ENCODE data around the gene DHRS3. TPM values are rescaled to one million over a fixed set of nuclear protein-coding genes. Genes with fewer than 3 reads are reported as not detected.

Gene DHRS3
- total RNA-seq, 2 donors from 2014 or later: 171 to 178 TPM

DNA sequence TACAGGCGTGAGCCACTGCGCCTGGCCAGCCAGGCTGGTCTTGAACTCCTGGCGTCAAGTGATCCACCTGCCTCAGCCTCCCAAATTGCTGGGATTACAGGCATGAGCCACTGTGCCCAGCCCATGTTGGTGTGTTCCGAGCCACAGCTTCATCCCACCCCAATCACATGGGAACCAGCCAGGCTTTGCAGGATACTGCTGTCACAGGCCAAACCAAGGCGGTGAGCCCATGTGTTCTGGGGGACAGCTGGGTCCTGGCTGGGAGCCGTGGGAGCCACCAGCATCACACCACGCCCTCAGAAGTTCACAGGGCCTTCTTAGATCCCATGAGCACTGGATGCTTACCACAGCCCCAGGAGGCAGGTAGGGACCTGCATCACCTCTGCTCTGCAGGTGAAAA is 56.9 kb downstream of the DHRS3 start:
- no peak for DNase-seq (ENCODE audit: low spot score)
- no peaks in the 10 kb centered on the region for H3K36me3 ChIP-seq
- no peak overlapping the region for H3K4me3 ChIP-seq
- WGBS: 78% methylated on average over 7 of the region's 7 CpGs
- H3K27me3 ChIP-seq (replicated peaks; ENCODE audit: insufficient read depth): no peaks in the 10 kb centered on the region
- H3K27ac ChIP-seq: no peak overlapping the region
- H3K4me1 ChIP-seq (replicated peaks): peaks cover 1% of the 10 kb centered on the region
- intact Hi-C loops (cut with DNase I): no loop called here
- TF ChIP-seq, protein P1, sequence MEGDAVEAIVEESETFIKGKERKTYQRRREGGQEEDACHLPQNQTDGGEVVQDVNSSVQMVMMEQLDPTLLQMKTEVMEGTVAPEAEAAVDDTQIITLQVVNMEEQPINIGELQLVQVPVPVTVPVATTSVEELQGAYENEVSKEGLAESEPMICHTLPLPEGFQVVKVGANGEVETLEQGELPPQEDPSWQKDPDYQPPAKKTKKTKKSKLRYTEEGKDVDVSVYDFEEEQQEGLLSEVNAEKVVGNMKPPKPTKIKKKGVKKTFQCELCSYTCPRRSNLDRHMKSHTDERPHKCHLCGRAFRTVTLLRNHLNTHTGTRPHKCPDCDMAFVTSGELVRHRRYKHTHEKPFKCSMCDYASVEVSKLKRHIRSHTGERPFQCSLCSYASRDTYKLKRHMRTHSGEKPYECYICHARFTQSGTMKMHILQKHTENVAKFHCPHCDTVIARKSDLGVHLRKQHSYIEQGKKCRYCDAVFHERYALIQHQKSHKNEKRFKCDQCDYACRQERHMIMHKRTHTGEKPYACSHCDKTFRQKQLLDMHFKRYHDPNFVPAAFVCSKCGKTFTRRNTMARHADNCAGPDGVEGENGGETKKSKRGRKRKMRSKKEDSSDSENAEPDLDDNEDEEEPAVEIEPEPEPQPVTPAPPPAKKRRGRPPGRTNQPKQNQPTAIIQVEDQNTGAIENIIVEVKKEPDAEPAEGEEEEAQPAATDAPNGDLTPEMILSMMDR (IDR thresholded peaks at IDR 0.05): no peak
- TF ChIP-seq POLR2A (IDR thresholded peaks at IDR 0.05): no peak
- TF ChIP-seq POLR2AphosphoS5 (IDR thresholded peaks at IDR 0.05): no peak
- H3K9me3 ChIP-seq: no peaks in the 10 kb centered on the region

DNA sequence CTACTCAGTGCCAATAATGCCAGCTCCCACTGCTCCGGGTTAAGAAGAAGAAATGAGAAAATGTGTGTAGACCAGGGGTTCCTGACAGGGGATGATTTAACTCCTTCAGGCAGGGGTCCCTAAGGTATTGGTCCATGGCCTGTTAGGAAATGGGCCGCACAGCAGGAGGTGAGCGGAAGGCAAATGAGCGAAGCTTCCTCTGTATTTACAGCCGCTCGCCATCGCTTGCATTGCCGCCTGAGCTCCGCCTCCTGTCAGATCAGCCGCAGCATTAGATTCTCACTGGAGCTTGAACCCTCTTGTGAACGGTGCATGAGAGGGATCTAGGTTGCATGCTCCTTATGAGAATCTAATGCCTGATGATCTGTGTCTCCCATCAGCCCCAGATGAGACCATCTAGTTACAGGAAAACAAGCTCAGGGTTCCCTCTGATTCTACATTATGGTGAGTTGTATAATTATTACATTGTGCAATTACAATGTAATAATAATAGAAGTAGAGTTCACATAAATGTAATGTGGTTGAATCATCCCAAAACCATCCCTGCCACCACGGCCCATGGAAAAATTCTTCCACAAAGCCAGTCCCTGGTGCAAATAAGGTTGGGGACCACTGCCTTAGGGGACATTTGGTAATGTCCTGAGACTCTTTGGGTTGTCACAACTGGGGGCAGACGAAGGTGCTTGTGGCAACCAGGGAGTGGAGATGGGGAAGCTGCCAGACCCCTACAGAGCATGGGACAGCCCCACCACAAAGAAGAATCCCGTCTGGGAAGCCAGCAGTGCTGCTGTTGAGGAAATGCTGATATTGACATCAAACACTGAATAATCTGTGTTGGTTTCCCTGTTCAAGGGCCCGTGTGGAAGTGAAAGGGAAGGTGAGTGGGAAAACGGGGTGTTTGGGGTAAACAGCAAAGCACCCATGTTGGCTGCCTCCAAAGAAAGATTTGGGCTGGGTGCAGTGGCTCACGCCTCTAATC is 60.8 kb downstream of the DHRS3 start:
- intact Hi-C loops (cut with DNase I): no loop called here
- Histone ChIP-seq H3K27me3 (replicated peaks; ENCODE audit: insufficient read depth) (no peaks in the 10 kb centered on the region), H3K27ac (peak overlapping the region; percentile 77 to 84), H3K9me3 (no peaks in the 10 kb centered on the region), H3K4me1 (replicated peaks) (peaks cover 2% of the 10 kb centered on the region), H3K4me3 (no peak overlapping the region), H3K36me3 (no peaks in the 10 kb centered on the region)
- 88% methylated on average over 17 of the region's 17 CpGs for WGBS
- DNase-seq (ENCODE audit: low spot score): no peak
- no peak for TF ChIP-seq POLR2AphosphoS5 (IDR thresholded peaks at IDR 0.05)
- no peak for TF ChIP-seq POLR2A (IDR thresholded peaks at IDR 0.05)
- TF ChIP-seq, protein P1 (IDR thresholded peaks at IDR 0.05): no peak

DNA sequence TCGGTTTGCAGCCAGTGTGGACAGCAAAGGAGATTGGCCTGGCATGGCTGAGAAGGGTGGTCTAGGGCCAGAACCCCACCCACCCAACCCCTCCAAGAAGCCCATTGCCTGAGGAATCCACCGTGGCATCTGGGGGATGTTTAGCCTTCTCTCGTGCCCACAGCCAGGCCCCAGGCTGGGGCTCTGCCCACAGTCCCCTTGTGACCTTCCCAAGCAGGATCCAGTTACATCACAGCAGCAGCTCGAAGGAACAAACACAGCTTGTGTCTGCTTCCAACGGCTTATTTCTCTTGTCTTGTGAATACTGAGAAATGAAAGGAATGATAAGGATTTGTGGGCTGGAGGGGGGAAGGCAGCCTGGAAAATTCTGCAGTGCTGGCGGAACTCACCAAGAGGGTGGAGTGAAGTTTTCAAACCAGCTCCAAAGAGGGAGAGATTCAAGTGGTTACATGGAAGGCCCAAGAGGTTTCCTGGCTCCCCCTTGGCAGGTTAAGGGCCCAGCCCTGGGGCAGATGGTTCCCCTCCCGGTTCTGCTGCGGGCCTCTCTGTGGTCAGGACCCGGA is 61.6 kb downstream of the DHRS3 start:
- Histone ChIP-seq H3K9me3 (no peaks in the 10 kb centered on the region), H3K27ac (peak overlapping the region; percentile 77 to 84), H3K4me3 (no peak overlapping the region), H3K36me3 (no peaks in the 10 kb centered on the region), H3K27me3 (replicated peaks; ENCODE audit: insufficient read depth) (no peaks in the 10 kb centered on the region), H3K4me1 (replicated peaks) (peaks cover 2% of the 10 kb centered on the region)
- TF ChIP-seq, protein P1 (IDR thresholded peaks at IDR 0.05): no peak
- TF ChIP-seq POLR2AphosphoS5 (IDR thresholded peaks at IDR 0.05): peak; percentile 91
- TF ChIP-seq POLR2A (IDR thresholded peaks at IDR 0.05): no peak
- intact Hi-C loops (cut with DNase I): no loop called here
- DNase-seq (ENCODE audit: low spot score): peak; percentile 54
- 6% methylated on average over 9 of the region's 9 CpGs for WGBS

DNA sequence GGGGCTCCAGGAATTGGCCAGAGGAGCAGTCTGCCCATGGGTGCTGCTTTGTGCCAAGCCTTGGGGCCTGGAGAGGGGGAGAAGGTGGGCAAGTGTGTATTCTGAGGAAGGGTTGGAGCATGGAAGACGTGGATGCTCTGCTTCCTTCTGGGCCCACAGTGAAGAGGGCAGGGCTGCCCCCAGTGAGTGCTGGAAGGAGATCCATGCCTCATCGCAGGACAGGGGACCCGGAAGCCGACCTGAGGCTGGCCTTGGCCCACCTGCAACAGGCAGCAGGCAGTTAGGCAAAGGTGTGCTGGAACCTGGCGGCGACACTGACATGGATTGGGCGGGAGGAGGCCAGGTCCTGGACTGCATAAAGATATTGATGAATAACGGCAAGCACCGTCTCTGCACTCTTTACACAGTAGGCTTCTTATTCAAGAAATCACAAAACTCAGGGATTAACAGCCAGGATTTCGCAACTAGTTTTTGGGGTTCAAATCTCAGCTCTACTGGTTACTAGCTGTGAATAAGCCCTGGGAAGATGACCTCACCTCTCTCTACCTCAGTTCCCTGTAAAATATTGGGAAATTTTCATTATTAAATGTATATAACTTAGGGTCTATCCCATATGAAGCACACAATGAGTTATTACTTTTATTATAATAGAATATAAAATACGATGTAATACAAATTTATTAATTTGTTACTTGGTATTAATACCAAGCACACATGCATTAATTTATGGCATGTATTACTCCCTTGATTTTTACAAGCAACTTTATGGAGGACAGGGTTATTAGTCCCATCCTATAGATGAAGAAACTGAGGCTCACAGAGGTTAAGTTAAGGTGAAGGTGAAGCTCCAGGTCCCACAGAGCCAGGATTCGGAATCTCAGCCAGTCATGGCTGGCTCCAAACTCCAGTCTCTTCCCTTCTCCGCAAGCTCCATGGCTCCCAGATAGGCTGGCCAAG is 62.3 kb downstream of the DHRS3 start:
- no peak overlapping the region for H3K4me3 ChIP-seq
- H3K36me3 ChIP-seq: no peaks in the 10 kb centered on the region
- 81% methylated on average over 13 of the region's 13 CpGs for WGBS
- TF ChIP-seq POLR2AphosphoS5 (IDR thresholded peaks at IDR 0.05): no peak
- H3K9me3 ChIP-seq: no peaks in the 10 kb centered on the region
- H3K4me1 ChIP-seq (replicated peaks): peaks cover 2% of the 10 kb centered on the region
- intact Hi-C loops (cut with DNase I): no loop called here
- no peak for DNase-seq (ENCODE audit: low spot score)
- peak overlapping the region; percentile 77 to 84 for H3K27ac ChIP-seq
- H3K27me3 ChIP-seq (replicated peaks; ENCODE audit: insufficient read depth): no peaks in the 10 kb centered on the region
